ENCODE results near the gene SKAP1.

Gene SKAP1

GRCh38 chr17:48100591-48101011 is 329.4 kb downstream of the SKAP1 start:
- DNase-seq: peak; percentile 81

- DNase-seq: no peak
Measured at GRCh38 chr17:48100160-48100559, 329.9 kb downstream of the SKAP1 start.

- DNase-seq: no peak
Measured at GRCh38 chr17:48095611-48096010, 334.4 kb downstream of the SKAP1 start.

DNA sequence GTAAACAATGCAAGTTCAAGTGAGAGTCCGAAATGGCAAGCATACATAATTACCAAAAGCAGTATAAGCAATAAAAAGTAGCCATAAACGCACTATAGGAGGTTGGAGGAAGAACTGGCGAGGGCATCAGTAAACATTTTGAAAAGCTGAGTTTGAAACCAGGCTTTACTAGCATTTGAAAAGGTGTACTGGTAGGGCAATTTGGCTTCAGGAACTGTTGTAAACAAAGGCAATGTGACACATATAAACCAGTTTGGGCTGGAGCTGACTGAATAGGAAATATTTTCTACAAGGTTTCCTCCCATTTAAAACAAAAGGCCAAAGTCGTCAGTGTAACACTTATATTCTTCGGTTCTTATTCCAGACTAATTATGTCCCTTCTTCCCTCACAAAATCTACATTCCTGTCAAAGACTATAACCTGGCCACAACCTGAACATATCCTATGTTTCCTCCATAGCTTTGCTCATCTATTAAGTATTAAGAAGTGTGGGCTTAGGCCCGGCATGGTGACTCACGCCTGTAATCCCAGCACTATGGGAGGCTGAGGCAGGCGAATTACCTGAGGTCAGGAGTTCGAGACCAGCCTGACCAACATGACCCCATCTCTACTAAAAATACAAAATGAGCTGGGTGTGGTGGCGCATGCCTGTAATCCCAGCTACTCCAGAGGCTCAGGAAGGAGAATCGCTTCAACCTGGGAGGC is 336.5 kb downstream of the SKAP1 start:
- no peak for DNase-seq

DNA sequence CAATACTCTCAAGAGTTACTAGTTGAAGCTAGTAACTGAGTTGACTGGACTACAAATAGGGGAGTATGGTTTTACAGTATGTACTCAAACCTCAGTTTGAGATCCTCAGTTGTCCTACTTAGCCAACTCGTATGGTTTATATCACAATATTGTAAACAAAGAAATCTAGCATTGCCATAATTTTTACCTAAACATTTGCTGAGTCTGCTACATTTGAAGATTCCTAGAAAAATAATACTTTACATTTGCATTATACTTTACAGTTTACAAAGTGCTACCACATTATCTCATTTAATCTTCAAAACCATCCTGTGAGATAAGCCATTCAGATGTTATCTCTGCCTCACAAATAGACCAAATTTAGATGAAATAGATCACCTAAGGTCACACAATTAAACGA is 345.1 kb downstream of the SKAP1 start:
- DNase-seq: no peak

All from femur (tissue), 1 donor.